ENCODE measurements around the gene ARHGAP31.

Gene ARHGAP31

DNA sequence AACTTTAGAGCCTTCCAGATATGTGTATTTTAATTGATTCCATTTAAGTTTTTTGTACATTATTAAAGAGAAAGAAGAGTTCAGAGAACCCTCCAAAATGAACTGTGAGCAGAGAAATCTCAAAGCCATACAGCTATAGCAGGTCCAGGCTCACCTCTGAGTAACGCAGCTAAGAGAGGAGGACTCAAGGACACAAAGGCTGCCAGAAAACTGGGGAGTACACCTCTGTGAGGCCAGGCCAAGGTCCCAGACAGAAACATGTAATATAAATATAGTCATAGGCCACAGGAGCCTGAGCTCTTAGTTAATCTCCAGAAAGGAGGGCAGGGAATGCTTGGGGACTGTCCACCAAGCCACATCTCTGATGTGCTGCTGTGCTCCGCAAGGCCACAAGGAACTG is 102.7 kb downstream of the ARHGAP31 start:
- no peak for DNase-seq

GRCh38 chr3:119400466-119400865 is 106.3 kb downstream of the ARHGAP31 start:
- DNase-seq = no peak

- no peak for DNase-seq
These were observed 106.9 kb downstream of the ARHGAP31 start for GRCh38 chr3:119401069-119401468.

DNA sequence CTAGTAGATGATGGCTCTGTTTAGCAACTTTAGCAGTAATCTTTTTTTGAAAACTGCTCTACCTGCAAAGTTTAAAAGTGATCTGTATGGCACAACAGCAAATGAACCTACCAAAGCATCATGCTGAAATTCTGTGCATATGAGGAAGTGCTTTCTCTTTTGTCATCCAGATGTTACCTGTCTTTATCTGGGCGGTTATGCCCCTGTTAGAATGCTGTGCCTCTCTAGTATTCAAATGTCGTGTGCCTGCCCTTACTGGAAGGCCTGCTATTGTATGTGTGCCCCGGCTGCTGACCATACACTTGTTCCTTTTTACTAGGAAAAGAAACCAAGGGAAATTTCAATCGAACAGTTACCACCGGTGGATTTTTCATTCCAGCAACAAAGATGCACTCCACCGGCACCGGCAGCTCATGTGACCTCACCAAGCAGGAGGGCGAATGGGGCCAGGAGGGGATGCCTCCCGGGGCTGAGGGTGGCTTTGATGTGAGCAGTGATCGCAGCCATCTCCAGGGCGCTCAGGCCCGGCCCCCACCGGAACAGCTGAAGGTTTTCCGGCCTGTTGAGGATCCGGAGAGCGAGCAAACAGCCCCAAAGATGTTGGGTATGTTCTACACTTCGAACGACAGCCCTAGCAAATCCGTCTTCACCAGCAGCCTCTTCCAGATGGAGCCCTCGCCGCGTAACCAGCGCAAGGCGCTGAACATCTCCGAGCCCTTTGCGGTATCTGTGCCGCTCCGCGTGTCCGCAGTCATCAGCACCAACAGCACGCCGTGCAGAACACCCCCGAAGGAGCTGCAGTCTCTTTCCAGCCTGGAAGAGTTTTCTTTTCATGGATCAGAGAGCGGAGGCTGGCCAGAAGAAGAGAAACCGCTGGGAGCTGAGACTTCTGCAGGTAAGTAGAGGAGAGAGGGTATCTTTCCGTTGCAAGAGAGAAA is 107.6 kb downstream of the ARHGAP31 start:
- no peak for DNase-seq

DNA sequence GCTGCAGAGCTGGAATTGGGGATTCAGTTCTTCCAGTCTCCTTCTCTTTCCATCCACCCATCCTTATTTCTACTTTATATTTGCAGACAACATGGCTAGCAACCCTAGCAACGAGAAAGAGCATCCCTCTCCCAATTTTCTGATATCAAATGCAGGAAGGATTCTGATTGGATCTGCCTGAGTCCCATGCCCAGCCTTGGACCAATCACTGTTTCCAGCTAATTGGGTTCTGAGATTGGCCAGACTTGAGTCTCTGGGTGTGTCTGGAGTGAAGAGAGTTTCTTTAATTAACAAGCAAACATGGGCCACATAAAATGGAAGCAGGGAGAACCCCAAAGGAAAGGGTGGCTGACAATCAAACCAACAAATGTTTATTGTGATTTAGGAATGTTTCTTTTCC is 108.6 kb downstream of the ARHGAP31 start:
- no peak for DNase-seq

DNA sequence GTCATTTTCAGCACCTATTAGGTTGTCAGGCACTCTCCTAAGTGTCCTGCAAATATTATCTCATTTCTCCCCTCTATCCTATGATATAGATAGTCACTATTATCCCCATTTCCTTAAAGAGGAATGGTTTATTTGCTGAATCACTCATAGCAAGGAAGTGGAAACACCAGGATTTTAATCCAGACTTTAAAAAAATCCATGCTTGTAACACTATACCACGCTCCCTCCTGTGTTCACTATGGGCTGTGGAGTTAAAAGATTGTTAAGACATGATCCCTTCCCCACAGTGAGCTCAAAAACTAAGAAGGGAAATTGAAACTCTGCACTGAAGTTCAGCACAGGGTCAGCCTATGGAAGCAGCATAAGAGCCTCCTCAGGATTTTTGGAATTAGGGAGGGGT is 109.0 kb downstream of the ARHGAP31 start:
- no peak for DNase-seq

DNA sequence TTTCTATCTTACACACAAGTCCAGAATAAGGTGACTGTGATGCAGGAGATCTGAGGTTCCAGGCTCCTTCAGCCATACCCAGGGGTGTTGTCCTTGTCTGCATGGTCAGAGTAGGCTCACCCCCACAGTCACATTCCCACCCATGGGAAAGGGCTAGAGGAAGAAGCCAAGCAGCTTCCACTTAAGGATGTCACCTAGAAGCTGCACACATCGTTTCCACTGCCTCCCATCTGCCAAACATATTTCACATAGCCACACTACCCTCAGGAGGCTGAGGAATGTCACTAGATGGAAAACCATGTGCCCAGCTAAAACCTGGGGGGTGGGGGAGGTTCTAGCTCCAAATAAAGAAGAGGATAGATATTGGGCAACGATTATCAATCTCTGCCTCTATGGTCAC is 111.1 kb downstream of the ARHGAP31 start:
- DNase-seq = no peak

DNA sequence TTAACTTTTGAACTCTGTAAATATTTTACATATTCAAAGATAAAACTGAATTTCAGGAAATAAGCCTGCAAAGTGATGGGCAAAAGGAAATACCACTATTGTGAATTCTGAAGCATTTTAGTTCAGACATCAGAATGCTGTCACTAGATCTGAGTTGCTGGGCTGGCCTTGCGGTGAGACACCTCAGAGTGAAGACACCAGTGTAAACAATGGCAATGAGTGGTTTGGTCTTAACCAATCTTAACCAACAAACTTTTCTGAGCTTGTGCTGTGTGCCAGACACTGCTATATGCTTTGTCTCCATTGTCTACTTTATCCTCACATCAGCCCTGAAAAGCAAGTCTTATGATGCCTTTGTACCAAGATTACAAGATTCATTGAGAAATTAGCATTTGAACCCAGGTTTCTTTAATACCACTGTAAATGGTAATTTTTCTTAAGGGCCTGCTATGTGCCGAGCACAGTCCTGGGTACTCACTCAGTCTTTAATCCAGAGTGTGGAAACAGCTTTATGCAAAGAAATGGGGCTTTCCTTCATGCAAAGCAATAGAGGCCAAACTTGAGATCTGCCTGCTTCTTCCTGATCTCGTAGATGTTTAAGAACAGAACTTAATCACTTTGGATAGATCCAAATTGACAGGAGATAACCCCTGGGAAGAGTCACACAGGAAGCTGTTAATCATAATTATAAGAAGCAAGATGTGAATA is 114.2 kb downstream of the ARHGAP31 start:
- DNase-seq = no peak

- DNase-seq = no peak
These were observed 115.7 kb downstream of the ARHGAP31 start for GRCh38 chr3:119409844-119410243.

- no peak for DNase-seq
These were observed 119.6 kb downstream of the ARHGAP31 start for GRCh38 chr3:119413603-119414280.

- no peak for DNase-seq
These were observed 122.7 kb downstream of the ARHGAP31 start for GRCh38 chr3:119416873-119417272.

DNA sequence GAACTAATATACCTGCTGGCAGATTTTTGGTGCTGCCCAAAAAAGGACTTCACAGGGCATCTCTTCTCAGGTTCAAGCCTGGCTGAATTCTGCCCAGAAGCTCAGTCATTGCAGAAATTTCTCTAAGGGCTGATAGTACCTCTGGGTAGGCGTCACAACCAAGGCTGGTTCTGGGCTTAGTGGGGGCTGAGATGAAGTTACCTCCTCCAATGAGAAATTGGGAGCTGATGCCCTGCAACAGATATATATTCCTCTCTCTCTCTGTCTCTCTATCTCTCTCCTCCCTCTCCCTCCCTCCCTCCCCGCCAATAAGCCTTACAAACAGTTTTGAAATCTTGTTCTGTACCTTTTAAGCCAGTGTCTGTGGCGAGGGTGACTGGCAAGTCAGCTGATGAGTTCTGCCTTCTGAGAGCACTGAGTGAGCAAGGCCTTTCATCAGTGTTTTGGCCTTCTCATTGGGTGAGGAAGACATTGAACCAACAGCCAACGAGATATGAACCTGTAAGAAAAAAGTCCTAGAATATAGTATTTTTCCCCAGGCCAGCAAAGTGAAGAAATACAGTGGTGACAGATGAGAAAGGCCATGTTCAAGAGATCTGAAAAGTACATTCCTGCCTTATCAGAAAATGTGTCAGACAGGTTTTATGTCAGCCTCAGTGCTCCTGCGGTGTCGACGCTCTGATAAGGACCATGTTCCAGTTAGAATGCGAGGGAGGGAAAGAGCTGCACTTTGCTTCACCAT is 123.8 kb downstream of the ARHGAP31 start:
- no peak for DNase-seq

DNA sequence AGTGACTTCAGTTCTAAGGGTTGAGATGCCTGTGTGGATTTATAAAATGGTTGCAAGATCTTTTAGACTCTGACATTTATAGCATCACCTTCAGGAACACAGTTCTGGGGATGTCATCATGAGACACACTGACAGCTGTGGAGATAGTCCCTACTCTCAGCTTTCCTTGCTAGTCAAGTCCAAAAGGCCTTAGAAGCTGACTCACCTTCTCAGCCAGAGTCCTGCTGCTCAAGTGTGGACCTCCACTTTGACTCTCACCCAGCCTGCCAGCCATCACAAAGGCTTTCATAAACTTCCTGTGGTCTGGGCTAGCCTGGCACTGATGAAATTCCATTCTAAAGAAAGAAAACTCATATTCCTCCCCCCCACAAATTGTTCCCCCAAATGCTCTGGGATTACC is 124.5 kb downstream of the ARHGAP31 start:
- no peak for DNase-seq

DNA sequence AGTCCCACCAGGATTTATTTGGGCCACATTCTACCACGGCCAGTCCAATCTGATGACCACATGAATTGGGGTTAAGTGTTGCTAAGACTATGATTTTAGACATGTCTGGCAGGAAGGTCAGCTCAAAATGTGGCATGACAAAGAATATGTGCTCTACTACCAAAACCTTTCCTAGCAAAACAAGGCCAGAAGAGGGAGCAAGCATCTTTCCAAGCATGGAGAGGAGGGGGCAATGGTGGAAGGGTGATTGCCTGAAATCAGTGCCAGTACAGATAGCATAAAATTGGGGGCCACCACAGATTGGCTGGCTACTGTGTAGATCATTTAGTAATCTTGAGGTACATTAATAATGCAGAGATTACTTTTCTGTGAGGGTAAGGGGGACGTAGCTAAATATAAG is 126.0 kb downstream of the ARHGAP31 start:
- no peak for DNase-seq

GRCh38 chr3:119427669-119428068 is 133.5 kb downstream of the ARHGAP31 start:
- no peak for DNase-seq

DNA sequence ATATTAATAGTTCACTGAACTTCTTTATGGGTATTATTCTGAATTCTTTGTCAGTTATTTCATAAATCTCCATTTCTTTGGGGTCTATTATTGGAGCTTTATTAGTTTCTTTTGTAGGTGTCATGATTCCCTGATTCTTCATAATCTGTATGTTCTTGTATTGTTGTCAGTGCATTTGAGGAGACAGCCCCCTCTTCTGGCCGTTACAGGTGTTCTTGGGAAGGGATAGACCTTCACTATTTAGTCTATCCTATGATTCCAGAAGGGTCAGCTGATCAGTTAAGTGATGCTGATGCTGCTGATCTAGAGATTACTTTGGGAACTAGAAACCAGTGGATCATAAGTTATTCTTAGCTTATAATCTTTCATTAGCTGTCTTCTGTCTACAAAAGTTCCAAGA is 134.4 kb downstream of the ARHGAP31 start:
- DNase-seq = no peak

DNA sequence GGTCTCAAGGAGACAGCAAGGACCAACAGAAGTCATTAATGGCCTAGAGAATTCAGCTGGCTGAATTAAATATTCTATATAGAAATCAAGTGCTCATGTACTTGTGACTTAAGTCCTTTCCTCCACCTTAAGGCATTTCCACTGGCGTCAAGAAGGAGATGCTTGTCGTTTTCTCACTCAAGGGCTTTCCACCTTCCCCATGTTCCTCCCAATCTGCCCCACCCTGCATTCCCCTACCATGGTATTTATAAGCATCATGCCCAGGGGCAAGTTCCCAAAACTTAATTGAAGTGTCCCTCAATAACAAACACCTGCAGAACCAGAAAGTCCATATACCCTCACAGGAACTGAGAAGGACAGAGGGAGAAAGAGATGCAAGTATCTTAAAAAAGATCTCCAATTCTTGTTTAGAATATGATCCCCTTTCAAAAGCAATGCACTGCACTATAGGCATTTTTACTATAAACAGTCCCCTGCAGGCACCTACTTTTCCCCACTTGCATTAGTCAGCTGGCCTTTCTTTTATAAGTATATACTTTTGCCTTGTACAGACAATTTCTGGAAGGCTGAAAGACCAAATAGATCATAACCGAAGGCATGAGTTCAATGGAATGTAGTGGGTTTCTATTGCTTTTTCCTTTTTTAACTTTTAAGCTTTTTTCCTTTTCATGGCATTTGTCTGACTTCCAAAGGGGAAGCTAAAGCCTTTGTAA is 139.6 kb downstream of the ARHGAP31 start:
- no peak for DNase-seq

DNA sequence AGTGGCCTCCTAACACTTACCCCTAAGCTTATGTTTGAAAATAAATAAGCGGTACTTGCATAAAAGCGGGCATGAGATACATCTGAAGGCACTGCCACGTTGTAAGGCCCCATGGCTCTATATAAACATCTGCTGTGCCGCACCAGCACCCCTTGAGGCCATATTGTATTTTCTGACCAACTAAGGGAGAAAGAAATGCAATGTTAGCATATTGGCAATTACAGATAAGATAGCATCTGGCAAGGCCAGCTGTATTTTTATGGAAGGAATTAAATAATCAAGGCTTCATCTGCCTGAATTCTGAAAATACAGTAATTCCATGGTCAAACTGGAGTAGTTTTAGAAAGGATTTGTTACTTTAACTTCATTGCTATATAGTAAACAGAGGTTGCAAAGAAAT is 140.5 kb downstream of the ARHGAP31 start:
- DNase-seq = no peak

DNA sequence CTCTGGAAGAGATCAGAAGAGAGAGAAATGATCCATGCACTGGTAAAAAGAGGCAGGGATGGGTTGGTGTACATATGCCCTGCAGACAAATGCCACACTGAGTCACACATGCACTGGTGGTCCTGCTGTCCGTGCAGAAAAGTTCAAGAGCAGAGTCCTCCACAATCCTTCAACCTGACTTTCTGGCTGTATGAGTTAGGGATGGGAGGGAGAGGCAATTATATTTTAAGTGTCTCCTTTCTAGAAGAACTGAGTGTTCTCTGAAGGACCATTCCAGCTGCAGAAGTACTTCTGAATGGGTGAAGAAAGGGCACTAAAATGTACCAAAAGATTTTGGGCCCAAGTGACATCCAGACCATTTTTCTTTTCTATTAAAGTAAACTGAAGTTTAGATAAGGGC is 142.8 kb downstream of the ARHGAP31 start:
- no peak for DNase-seq

DNA sequence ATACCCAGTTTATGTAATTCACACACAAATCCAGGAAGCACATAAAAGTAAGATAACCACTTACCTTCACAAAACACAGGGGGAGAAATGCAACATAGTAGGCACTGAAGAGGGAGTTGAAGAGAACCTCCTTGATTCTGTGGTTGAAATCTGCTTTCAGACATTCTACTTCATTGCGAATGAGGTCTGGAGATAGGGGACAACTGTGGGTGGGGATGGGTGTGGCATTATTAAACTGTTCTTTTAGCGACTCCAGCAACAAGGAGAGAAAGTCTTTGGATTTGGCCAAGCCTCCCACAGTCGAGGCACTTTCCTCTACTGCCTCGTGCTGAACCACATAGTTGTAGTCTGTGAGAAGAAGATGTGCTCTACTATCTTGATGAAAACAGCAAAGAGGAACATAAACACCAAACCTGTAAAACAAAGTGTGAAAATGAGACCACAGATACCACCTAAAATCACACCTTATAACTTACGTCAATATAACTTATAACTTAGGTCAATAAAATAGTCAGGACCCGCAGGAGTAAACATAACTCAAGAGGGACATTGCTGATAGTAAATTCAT is 143.6 kb downstream of the ARHGAP31 start:
- DNase-seq = no peak

DNA sequence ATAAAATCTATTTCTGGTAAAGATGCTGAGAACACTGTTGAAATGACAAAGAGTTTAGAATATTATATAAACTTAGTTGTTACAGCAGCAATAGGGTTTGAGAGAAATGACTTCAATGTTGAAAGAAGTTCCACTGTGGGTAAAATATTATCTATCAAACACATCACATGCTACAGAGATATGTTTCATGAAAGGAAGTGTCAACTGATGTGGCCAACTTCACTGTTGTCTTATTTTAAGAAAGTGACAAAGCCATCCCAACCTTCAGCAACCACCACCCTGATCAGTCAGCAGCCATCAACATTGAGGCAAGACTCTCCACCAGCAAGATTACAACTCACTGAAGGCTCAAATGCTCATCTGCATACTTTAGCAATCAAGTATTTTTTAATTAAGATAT is 149.0 kb downstream of the ARHGAP31 start:
- DNase-seq = no peak

DNA sequence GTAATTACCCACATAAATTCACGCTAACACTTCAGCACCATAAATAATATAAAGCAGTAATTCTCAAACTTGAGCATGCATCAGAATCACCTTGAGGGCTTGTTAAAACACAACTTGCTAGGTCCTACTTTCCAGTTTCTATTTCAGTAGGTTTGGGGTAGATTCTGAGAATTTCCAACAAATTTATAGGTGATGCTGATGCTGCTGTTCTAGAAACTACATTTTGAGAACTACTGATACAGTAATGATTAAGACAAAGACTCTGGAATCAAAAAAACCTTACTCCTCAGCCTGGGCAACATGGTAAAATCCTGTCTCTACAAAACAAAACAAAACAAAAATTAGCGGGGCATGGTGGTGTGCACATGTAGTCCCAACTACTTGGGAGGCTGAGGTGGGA is 150.4 kb downstream of the ARHGAP31 start:
- no peak for DNase-seq

Data from activated effector memory CD4-positive, alpha-beta T cell treated with Interleukin-2 at 50 U/mL for 16 hours (primary cell).